Kidney glomerular epithelial cell (primary cell): ENCODE results near the gene AGPAT2.
"Not testable (repeated sequence)": the region's sequence is repeated elsewhere in the genome, so short reads cannot be mapped to it uniquely, and the experiment has no call there.

Source experiments
- DNase-seq: peaks from one replicate; lab custom pipeline; 2025; lab: John Stamatoyannopoulos, UW

The AGPAT2 gene

GRCh38 chr9:136645352-136645902 is 41.8 kb downstream of the AGPAT2 start:
- DNase-seq, result no peak

GRCh38 chr9:136644593-136645351 is 42.5 kb downstream of the AGPAT2 start:
- no peak for DNase-seq

GRCh38 chr9:136644343-136644592 is 43.0 kb downstream of the AGPAT2 start:
- no peak for DNase-seq

- no peak for DNase-seq
Measured at GRCh38 chr9:136643596-136644342, 43.5 kb downstream of the AGPAT2 start.

GRCh38 chr9:136642439-136642921 is 44.8 kb downstream of the AGPAT2 start:
- DNase-seq, result no peak

- DNase-seq, result no peak
Measured at GRCh38 chr9:136640171-136641111, 46.8 kb downstream of the AGPAT2 start.

GRCh38 chr9:136634904-136635303 is 52.4 kb downstream of the AGPAT2 start:
- no peak for DNase-seq

DNA sequence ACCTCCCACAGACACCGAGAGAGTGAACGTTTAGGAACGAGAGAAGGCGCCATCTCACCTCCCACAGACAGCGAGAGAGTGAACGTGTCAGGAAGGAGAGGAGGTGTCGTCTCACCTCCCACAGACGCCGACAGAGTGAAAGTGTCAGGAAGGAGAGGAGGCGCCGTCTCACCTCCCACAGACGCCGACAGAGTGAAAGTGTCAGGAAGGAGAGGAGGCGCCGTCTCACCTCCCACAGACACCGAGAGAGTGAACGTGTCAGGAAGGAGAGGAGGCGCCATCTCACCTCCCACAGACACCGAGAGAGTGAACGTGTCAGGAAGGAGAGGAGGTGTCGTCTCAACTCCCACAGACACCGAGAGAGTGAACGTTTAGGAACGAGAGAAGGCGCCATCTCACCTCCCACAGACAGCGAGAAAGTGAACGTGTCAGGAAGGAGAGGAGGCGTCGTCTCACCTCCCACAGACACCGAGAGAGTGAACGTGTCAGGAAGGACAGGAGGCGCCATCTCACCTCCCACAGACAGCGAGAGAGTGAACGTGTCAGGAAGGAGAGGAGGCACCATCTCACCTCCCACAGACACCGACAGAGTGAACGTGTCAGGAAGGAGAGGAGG is 54.7 kb downstream of the AGPAT2 start:
- not testable (repeated sequence) for DNase-seq

DNA sequence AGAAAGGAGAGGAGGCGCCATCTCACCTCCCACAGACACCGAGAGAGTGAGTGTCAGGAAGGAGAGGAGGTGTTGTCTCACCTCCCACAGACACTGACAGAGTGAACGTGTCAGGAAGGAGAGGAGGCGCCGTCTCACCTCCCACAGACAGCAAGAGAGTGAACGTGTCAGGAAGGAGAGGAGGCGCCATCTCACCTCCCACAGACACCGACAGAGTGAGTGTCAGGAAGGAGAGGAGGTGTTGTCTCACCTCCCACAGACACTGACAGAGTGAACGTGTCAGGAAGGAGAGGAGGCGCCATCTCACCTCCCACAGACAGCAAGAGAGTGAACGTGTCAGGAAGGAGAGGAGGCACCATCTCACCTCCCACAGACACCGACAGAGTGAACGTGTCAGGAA is 55.2 kb downstream of the AGPAT2 start:
- DNase-seq, result not testable (repeated sequence)

GRCh38 chr9:136631038-136632000 is 55.9 kb downstream of the AGPAT2 start:
- peak; percentile 40 for DNase-seq

- no peak for DNase-seq
Measured at GRCh38 chr9:136630662-136630992, 56.6 kb downstream of the AGPAT2 start.

DNA sequence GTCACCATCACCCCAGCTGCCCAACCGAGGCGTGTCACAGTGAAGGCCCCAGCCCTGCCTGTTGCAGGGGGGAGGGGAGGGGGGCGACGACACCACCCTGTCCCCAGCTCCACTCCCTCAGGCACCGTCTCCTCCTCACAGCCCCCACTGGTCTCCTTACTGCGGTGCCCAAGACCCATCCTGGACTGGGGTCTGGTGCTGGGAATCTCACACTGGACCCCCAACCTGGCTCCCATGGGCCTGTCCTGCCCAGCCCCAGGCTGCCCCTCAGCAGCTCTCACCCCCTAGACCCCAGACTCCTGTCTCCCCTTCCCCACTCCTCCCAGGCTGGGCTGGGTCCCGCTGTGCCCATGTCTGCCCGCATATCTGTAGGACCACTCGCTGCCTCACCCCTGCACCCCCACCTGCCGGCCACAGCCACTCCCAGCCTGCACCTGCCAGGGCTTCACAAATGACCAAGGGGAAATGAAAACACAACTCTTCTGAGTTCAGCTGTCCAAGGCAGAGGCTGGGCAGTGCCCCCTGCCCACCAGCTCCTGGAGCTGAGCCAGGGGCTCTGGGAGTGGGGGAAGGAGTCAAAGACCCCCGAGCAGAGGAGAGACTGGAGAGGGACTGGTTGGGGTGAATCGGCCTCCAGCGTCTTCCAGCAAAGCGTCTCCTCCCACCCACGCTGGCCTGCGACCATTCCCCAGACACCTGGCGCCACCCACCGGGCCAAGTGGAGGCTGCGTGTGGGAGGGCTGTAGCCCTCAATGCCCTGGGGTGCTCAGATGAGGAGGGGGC is 57.2 kb downstream of the AGPAT2 start:
- peak; percentile 9 for DNase-seq

- no peak for DNase-seq
Measured at GRCh38 chr9:136629001-136629878, 58.0 kb downstream of the AGPAT2 start.

- no peak for DNase-seq
Measured at GRCh38 chr9:136628268-136628667, 59.0 kb downstream of the AGPAT2 start.

DNA sequence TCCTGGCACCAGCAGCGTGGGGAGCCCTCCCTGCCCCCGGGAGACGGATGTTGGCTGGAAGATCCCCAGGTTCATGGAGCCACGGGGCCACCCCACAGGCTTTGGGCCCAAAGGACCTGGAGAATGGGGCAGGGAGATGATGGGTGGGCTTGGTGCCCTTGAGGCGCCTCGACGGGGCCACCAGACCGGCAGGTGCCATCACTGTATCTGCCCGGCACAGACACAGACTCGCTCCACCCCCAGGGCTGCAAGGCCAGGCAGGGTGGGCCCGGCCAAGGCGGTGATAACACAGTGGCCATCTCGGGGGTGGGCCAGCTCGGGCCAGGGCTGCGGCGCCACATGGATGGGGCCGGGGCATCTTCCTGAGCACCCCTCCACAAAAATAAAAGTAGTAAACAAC is 59.6 kb downstream of the AGPAT2 start:
- no peak for DNase-seq

GRCh38 chr9:136626740-136627642 is 60.3 kb downstream of the AGPAT2 start:
- no peak for DNase-seq

- DNase-seq, result no peak
Measured at GRCh38 chr9:136626066-136626725, 61.1 kb downstream of the AGPAT2 start.
